H9 (cell line): Measurements from ENCODE around the gene CTNNB1. TPM values are rescaled to one million over a fixed set of nuclear protein-coding genes. Genes with fewer than 3 reads are reported as not detected.

Source experiments
- DNase-seq: peaks from one replicate; pipeline ENCODE4 v3.0.0-alpha.2; 2017
- H2AFZ ChIP-seq: one replicate; pipeline ENCODE4 v1.6.1; 2013; ENCODE audit warnings: mild to moderate bottlenecking, low read length, control low read depth, moderate library complexity
- H2AK5ac ChIP-seq: 2 replicates; pipeline ENCODE4 v1.6.1; 2013; ENCODE audit warnings: low read length, control low read depth, mixed read lengths; ENCODE audit not compliant: insufficient read length
- H2BK120ac ChIP-seq: one replicate; pipeline ENCODE4 v1.6.1; 2013; ENCODE audit warnings: low read depth, mild to moderate bottlenecking, low read length, control low read depth, inconsistent platforms; ENCODE audit not compliant: poor library complexity, severe bottlenecking
- H2BK12ac ChIP-seq: 2 replicates; pipeline ENCODE4 v1.6.1; 2013; ENCODE audit warnings: low read length, control low read depth, mixed read lengths, low read depth; ENCODE audit not compliant: insufficient read length
- H2BK15ac ChIP-seq: 2 replicates; pipeline ENCODE4 v1.6.1; 2013; ENCODE audit warnings: low read depth, low read length, control low read depth
- H2BK20ac ChIP-seq: one replicate; pipeline ENCODE4 v1.6.1; 2013; ENCODE audit warnings: low read depth, mild to moderate bottlenecking, low read length, control low read depth, inconsistent platforms; ENCODE audit not compliant: poor library complexity, severe bottlenecking
- H2BK5ac ChIP-seq: 2 replicates; pipeline ENCODE4 v1.6.1; 2013; ENCODE audit warnings: low read length, control low read depth, mixed read lengths; ENCODE audit not compliant: insufficient read length
- H3K14ac ChIP-seq: 2 replicates; pipeline ENCODE4 v1.6.1; 2013; ENCODE audit warnings: low read length, control low read depth; ENCODE audit not compliant: insufficient read depth
- H3K18ac ChIP-seq: 2 replicates; pipeline ENCODE4 v1.6.1; 2013; ENCODE audit warnings: low read depth, mild to moderate bottlenecking, mixed read lengths, low read length, control low read depth; ENCODE audit not compliant: insufficient read length
- H3K23ac ChIP-seq: 2 replicates; pipeline ENCODE4 v1.6.1; 2013; ENCODE audit warnings: low read length, control low read depth, mixed read lengths, low read depth; ENCODE audit not compliant: insufficient read length
- H3K23me2 ChIP-seq: 2 replicates; pipeline ENCODE4 v1.6.1; 2013; ENCODE audit warnings: low read depth, mild to moderate bottlenecking, mixed read lengths, low read length, control low read depth; ENCODE audit not compliant: insufficient read length, poor library complexity, severe bottlenecking
- H3K27ac ChIP-seq: 2 replicates; pipeline ENCODE4 v1.5.1; 2013; ENCODE audit warnings: low read length, control low read depth, mixed read lengths, low read depth; ENCODE audit not compliant: insufficient read length
- H3K27me3 ChIP-seq: 2 replicates; pipeline ENCODE4 v1.6.1; 2013; ENCODE audit warnings: low read length, control low read depth, inconsistent platforms; ENCODE audit not compliant: insufficient read depth
- H3K4ac ChIP-seq: 2 replicates; pipeline ENCODE4 v1.6.1; 2013; ENCODE audit warnings: low read depth, mild to moderate bottlenecking, control low read depth, inconsistent platforms, low read length, moderate library complexity
- H3K4me1 ChIP-seq: 2 replicates; pipeline ENCODE4 v1.6.1; 2013; ENCODE audit warnings: low read length, control low read depth, inconsistent platforms; ENCODE audit not compliant: insufficient read depth
- H3K4me2 ChIP-seq: 2 replicates; pipeline ENCODE4 v1.6.1; 2013; ENCODE audit warnings: low read length, control low read depth, mixed read lengths; ENCODE audit not compliant: insufficient read length, insufficient read depth
- H3K56ac ChIP-seq: 2 replicates; pipeline ENCODE4 v1.6.1; 2013; ENCODE audit warnings: low read depth, mild to moderate bottlenecking, mixed read lengths, low read length, control low read depth; ENCODE audit not compliant: insufficient read length
- H3K79me1 ChIP-seq: 2 replicates; pipeline ENCODE4 v1.6.1; 2013; ENCODE audit warnings: low read depth, mild to moderate bottlenecking, moderate library complexity, low read length, control low read depth, inconsistent platforms; ENCODE audit not compliant: insufficient read depth, poor library complexity, severe bottlenecking
- H3K79me2 ChIP-seq: 2 replicates; pipeline ENCODE4 v1.6.1; 2013; ENCODE audit warnings: low read length, control low read depth, inconsistent platforms; ENCODE audit not compliant: insufficient read depth
- H3K9ac ChIP-seq: 2 replicates; pipeline ENCODE4 v1.6.1; 2013; ENCODE audit warnings: low read length, control low read depth, mixed read lengths; ENCODE audit not compliant: insufficient read length; ENCODE audit errors: extremely low read depth
- H3K9me3 ChIP-seq: one replicate; pipeline ENCODE4 v1.6.1; 2013; ENCODE audit warnings: low read depth, low read length, inconsistent platforms; ENCODE audit not compliant: control insufficient read depth
- H3T11ph ChIP-seq: one replicate; pipeline ENCODE4 v1.6.1; 2013; ENCODE audit warnings: mild to moderate bottlenecking, low read length, control low read depth, inconsistent platforms
- H4K20me1 ChIP-seq: one replicate; pipeline ENCODE4 v1.6.1; 2013; ENCODE audit not compliant: control insufficient read depth, insufficient read length, insufficient read depth
- H4K5ac ChIP-seq: 2 replicates; pipeline ENCODE4 v1.6.1; 2013; ENCODE audit warnings: low read depth, mild to moderate bottlenecking, mixed read lengths, low read length, control low read depth; ENCODE audit not compliant: insufficient read length
- H4K8ac ChIP-seq: replicated peaks from 2 replicates; pipeline ENCODE4 v1.6.1; 2013; ENCODE audit warnings: low read length, control low read depth, mixed read lengths, low read depth; ENCODE audit not compliant: insufficient read length
- H4K91ac ChIP-seq: 2 replicates; pipeline ENCODE4 v1.6.1; 2013; ENCODE audit warnings: low read depth, mild to moderate bottlenecking, moderate library complexity, mixed read lengths, low read length, control low read depth; ENCODE audit not compliant: insufficient read length
- H3K27ac Mint-ChIP-seq, 3 experiments: 2 replicates in 2 of 3; 3 replicates in 1 of 3; pipeline ENCODE4 v1.8.0; 2020 to 2021; ENCODE audit warnings: mixed read lengths in 3 of 3, mild to moderate bottlenecking in 1 of 3, moderate library complexity in 1 of 3
- H3K27me3 Mint-ChIP-seq: 2 replicates; pipeline ENCODE4 v1.8.0; 2021; ENCODE audit warnings: low read depth, mild to moderate bottlenecking, moderate library complexity, mixed read lengths
- H3K36me3 Mint-ChIP-seq, 3 experiments: 2 replicates in 2 of 3; 3 replicates in 1 of 3; pipeline ENCODE4 v1.8.0; 2020 to 2021; ENCODE audit warnings: low read depth in 3 of 3, mixed read lengths in 3 of 3; ENCODE audit not compliant: insufficient read depth in 1 of 3
- H3K4me1 Mint-ChIP-seq, 2 experiments: 2 replicates each; pipeline ENCODE4 v1.8.0; 2020; ENCODE audit warnings: mixed read lengths in 2 of 2
- H3K4me3 Mint-ChIP-seq, 2 experiments: 2 replicates in 1 of 2; 3 replicates in 1 of 2; pipeline ENCODE4 v1.8.0; 2020 to 2021; ENCODE audit warnings: mild to moderate bottlenecking in 2 of 2, mixed read lengths in 2 of 2, moderate library complexity in 1 of 2
- H3K9me3 Mint-ChIP-seq, 2 experiments: 2 replicates in 1 of 2; 3 replicates in 1 of 2; pipeline ENCODE4 v1.8.0; 2020; ENCODE audit warnings: mild to moderate bottlenecking in 2 of 2, mixed read lengths in 2 of 2, moderate library complexity in 1 of 2
- WGBS: extraction: QIAGEN DNeasy Blood & Tissue Kit; methylation state at CpG from one replicate; pipeline ENCODE4 v1.1.7; 2013; ENCODE audit warnings: missing lambda C conversion rate, low lambda C conversion rate, mixed read lengths; ENCODE audit not compliant: insufficient read length; ENCODE audit errors: extremely low coverage; 5-methylcytosine and 5-hydroxymethylcytosine counted together
- total RNA-seq: library from RNA; stranded (reverse); gene quantifications from 2 replicates; pipeline ENCODE4 v1.2.1, GENCODE V29; 2021
- TF ChIP-seq, protein P1 (sequence below): fragments of 200-600 bp; sonication (generic); conservative IDR thresholded peaks from 3 replicates; pipeline ENCODE4 v1.8.0; 2021; ENCODE audit warnings: antibody characterized with exemption, mild to moderate bottlenecking

CTNNB1 gene
- total RNA-seq, 1 experiment from 2014 or later = 500 TPM

GRCh38 chr3:41182504-41183059 is 16.7 kb upstream of the CTNNB1 start:
- no peak overlapping the region for H3K4me2 ChIP-seq
- no peak overlapping the region for H2AFZ ChIP-seq
- H3K23ac ChIP-seq = no peak overlapping the region
- H3K9ac ChIP-seq = no peak overlapping the region
- TF ChIP-seq, protein P1, sequence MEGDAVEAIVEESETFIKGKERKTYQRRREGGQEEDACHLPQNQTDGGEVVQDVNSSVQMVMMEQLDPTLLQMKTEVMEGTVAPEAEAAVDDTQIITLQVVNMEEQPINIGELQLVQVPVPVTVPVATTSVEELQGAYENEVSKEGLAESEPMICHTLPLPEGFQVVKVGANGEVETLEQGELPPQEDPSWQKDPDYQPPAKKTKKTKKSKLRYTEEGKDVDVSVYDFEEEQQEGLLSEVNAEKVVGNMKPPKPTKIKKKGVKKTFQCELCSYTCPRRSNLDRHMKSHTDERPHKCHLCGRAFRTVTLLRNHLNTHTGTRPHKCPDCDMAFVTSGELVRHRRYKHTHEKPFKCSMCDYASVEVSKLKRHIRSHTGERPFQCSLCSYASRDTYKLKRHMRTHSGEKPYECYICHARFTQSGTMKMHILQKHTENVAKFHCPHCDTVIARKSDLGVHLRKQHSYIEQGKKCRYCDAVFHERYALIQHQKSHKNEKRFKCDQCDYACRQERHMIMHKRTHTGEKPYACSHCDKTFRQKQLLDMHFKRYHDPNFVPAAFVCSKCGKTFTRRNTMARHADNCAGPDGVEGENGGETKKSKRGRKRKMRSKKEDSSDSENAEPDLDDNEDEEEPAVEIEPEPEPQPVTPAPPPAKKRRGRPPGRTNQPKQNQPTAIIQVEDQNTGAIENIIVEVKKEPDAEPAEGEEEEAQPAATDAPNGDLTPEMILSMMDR = no peak
- no peak overlapping the region for H4K5ac ChIP-seq
- no peak overlapping the region for H3K56ac ChIP-seq
- no peak overlapping the region for H2BK120ac ChIP-seq
- no peaks in the 10 kb centered on the region for H3K79me2 ChIP-seq
- peaks cover 7 to 8% of the 10 kb centered on the region in 2 experiments; a peak in 2 of 4 replicates for H3K4me1 Mint-ChIP-seq
- H2BK20ac ChIP-seq = no peak overlapping the region
- no peak overlapping the region for H3K4me3 Mint-ChIP-seq
- H2BK5ac ChIP-seq = no peak overlapping the region
- no peaks in the 10 kb centered on the region for H4K20me1 ChIP-seq
- no peak overlapping the region for H2BK15ac ChIP-seq
- no peaks in the 10 kb centered on the region for H3K79me1 ChIP-seq
- no peak overlapping the region for H3K14ac ChIP-seq
- H3K27ac Mint-ChIP-seq = no peak overlapping the region
- H3K27me3 Mint-ChIP-seq = no peaks in the 10 kb centered on the region
- no peak overlapping the region for H3K18ac ChIP-seq
- H3K9me3 ChIP-seq = no peaks in the 10 kb centered on the region
- H2BK12ac ChIP-seq = no peak overlapping the region
- no CpG with 5 or more reads among the region's 5 CpGs for WGBS
- no peaks in the 10 kb centered on the region for H3K36me3 Mint-ChIP-seq
- H3K4ac ChIP-seq = no peak overlapping the region
- H3K27ac ChIP-seq = no peak overlapping the region
- no peak overlapping the region for H4K91ac ChIP-seq
- no peaks in the 10 kb centered on the region for H3K9me3 Mint-ChIP-seq
- no peak overlapping the region for H3T11ph ChIP-seq
- no peaks in the 10 kb centered on the region for H3K4me1 ChIP-seq
- no peaks in the 10 kb centered on the region for H3K23me2 ChIP-seq
- no peak overlapping the region for H4K8ac ChIP-seq
- no peak overlapping the region for H2AK5ac ChIP-seq
- no peaks in the 10 kb centered on the region for H3K27me3 ChIP-seq
- no peak for DNase-seq
